HepG2 (cell line): ENCODE results near the gene ZNF554. TPM values are rescaled to one million over a fixed set of nuclear protein-coding genes. Genes with fewer than 3 reads are reported as not detected.

Source experiments
- BATF2 ChIP-seq: sonication (generic); formaldehyde crosslinking; IDR thresholded peaks from 2 replicates; pipeline ENCODE4 v1.8.0; 2022; ENCODE audit warnings: mild to moderate bottlenecking, missing genetic modification reagents, moderate library complexity
- DPF2 ChIP-seq: sonication (generic); formaldehyde crosslinking; IDR thresholded peaks from 2 replicates; pipeline ENCODE4 v1.4.0; 2020; ENCODE audit warnings: mild to moderate bottlenecking, low read depth, missing genetic modification reagents, borderline replicate concordance
- EP300 ChIP-seq, 3 experiments: sonication (generic) in 1 of 3; formaldehyde crosslinking in 1 of 3; IDR thresholded peaks; 2 replicates each; pipeline versions ENCODE4 v1.5.1 to v1.6.1; 2011 to 2020; ENCODE audit warnings: low read depth in 2 of 3, low read length in 2 of 3, borderline replicate concordance in 1 of 3, improper control_type of control experiment in 1 of 3, mild to moderate bottlenecking in 1 of 3, missing genetic modification reagents in 1 of 3, moderate library complexity in 1 of 3
- EZH2 ChIP-seq: conservative IDR thresholded peaks from 2 replicates; pipeline ENCODE4 v1.6.1; 2012; ENCODE audit warnings: mild to moderate bottlenecking, low read depth, low read length, moderate library complexity
- GABPB1 ChIP-seq: IDR thresholded peaks from 2 replicates; pipeline ENCODE4 v1.6.1; 2016; ENCODE audit warnings: mild to moderate bottlenecking, missing genetic modification reagents, moderate library complexity, missing compliant biosample characterization
- NAIF1 ChIP-seq: sonication (generic); formaldehyde crosslinking; IDR thresholded peaks from 2 replicates; pipeline ENCODE4 v1.5.0; 2020; ENCODE audit warnings: mild to moderate bottlenecking, missing genetic modification reagents, borderline replicate concordance
- NBN ChIP-seq: fragments of 450-650 bp; conservative IDR thresholded peaks from 2 replicates; pipeline ENCODE4 v1.6.1; 2017
- PHF21A ChIP-seq: sonication (generic); formaldehyde crosslinking; IDR thresholded peaks from 2 replicates; pipeline ENCODE4 v1.5.0; 2020; ENCODE audit warnings: mild to moderate bottlenecking, missing genetic modification reagents
- PPARG ChIP-seq: conservative IDR thresholded peaks from 2 replicates; pipeline ENCODE4 v1.6.1; 2016; ENCODE audit warnings: missing biosample characterization, missing genetic modification reagents
- TRIM22 ChIP-seq: fragments of 450-650 bp; IDR thresholded peaks from 2 replicates; pipeline ENCODE4 v1.6.1; 2017
- ZFP1 ChIP-seq: IDR thresholded peaks from 2 replicates; pipeline ENCODE4 v1.6.1; 2016
- ZNF234 ChIP-seq: sonication (generic); formaldehyde crosslinking; conservative IDR thresholded peaks from 2 replicates; pipeline ENCODE4 v1.5.1; 2020; ENCODE audit warnings: mild to moderate bottlenecking, missing genetic modification reagents
- ZNF256 ChIP-seq: sonication (generic); formaldehyde crosslinking; conservative IDR thresholded peaks from 2 replicates; pipeline ENCODE4 v1.4.0; 2020; ENCODE audit warnings: missing genetic modification reagents
- ZNF362 ChIP-seq: sonication (generic); formaldehyde crosslinking; IDR thresholded peaks from 2 replicates; pipeline ENCODE4 v1.4.0; 2020; ENCODE audit warnings: missing genetic modification reagents, mild to moderate bottlenecking, borderline replicate concordance
- polyA plus RNA-seq, 8 experiments: library from polyadenylated mRNA; depleted of rRNA in 3 of 8; stranded (reverse) in 7 of 8; unstranded in 1 of 8; fragments of >200 nt; fragmentation: Illumina TruSeq in 4 of 8; extraction: Trizol in 4 of 8; gene quantifications; 2 replicates each; pipeline versions ENCODE4 v1.2.1 to v1.2.3, GENCODE V29; 2011 to 2016; ENCODE audit warnings: low read depth in 4 of 8, missing spikeins in 1 of 8, mixed read lengths in 1 of 8; ENCODE audit not compliant: insufficient read depth in 1 of 8
- total RNA-seq, 5 experiments: library from RNA; depleted of rRNA; stranded (reverse); fragments of >200 nt; fragmentation: Illumina TruSeq; extraction: Trizol; gene quantifications; 2 replicates each; pipeline ENCODE4 v1.2.3, GENCODE V29; 2016; ENCODE audit warnings: low read depth in 1 of 5
- TF ChIP-seq, protein P1 (sequence below): sonication (generic); formaldehyde crosslinking; IDR thresholded peaks from 2 replicates; pipeline ENCODE4 v1.5.0; 2020; ENCODE audit warnings: missing genetic modification reagents
- TF ChIP-seq, protein P2 (sequence below): sonication (generic); formaldehyde crosslinking; IDR thresholded peaks from 2 replicates; pipeline ENCODE4 v1.5.0; 2020; ENCODE audit warnings: mild to moderate bottlenecking, missing genetic modification reagents, borderline replicate concordance

ZNF554 gene
- total and polyA plus RNA-seq, 2 of the 13 experiments (the other 11 are each of a cell fraction or from before 2014, with no cell fraction given) = 2.2 to 2.7 TPM

- TF ChIP-seq ZNF256 (CRISPR knock-in tag) = no peak
- TF ChIP-seq GABPB1 (CRISPR knock-in tag) = peak; percentile 46
- TF ChIP-seq ZNF234 = no peak
- peak; percentile 74; the same call in 1 of the 2 replicates for TF ChIP-seq DPF2 (CRISPR knock-in tag)
- no peak for TF ChIP-seq TRIM22
- TF ChIP-seq, protein P1, sequence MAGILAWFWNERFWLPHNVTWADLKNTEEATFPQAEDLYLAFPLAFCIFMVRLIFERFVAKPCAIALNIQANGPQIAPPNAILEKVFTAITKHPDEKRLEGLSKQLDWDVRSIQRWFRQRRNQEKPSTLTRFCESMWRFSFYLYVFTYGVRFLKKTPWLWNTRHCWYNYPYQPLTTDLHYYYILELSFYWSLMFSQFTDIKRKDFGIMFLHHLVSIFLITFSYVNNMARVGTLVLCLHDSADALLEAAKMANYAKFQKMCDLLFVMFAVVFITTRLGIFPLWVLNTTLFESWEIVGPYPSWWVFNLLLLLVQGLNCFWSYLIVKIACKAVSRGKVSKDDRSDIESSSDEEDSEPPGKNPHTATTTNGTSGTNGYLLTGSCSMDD (CRISPR knock-in tag) = no peak
- TF ChIP-seq PPARG (CRISPR knock-in tag) = peak; percentile 82
- no peak for TF ChIP-seq EZH2
- TF ChIP-seq NBN = no peak
- no peak for TF ChIP-seq NAIF1 (CRISPR knock-in tag)
- 0 out of 4 replicates have a peak, but pooled peaks of 1 of the 2 experiments have one; percentile 46 for TF ChIP-seq EP300 (IDR thresholded peaks at IDR 0.05; ENCODE audit: low read depth in 2 of 2, low read length in 2 of 2)
- no peak for TF ChIP-seq EP300 (CRISPR knock-in tag; IDR thresholded peaks at IDR 0.05; ENCODE audit: borderline replicate concordance)
- no peak for TF ChIP-seq BATF2
- TF ChIP-seq PHF21A (CRISPR knock-in tag) = peak; percentile 78; the same call in 1 of the 2 replicates
- TF ChIP-seq ZFP1 (CRISPR knock-in tag) = no peak
- TF ChIP-seq, protein P2, sequence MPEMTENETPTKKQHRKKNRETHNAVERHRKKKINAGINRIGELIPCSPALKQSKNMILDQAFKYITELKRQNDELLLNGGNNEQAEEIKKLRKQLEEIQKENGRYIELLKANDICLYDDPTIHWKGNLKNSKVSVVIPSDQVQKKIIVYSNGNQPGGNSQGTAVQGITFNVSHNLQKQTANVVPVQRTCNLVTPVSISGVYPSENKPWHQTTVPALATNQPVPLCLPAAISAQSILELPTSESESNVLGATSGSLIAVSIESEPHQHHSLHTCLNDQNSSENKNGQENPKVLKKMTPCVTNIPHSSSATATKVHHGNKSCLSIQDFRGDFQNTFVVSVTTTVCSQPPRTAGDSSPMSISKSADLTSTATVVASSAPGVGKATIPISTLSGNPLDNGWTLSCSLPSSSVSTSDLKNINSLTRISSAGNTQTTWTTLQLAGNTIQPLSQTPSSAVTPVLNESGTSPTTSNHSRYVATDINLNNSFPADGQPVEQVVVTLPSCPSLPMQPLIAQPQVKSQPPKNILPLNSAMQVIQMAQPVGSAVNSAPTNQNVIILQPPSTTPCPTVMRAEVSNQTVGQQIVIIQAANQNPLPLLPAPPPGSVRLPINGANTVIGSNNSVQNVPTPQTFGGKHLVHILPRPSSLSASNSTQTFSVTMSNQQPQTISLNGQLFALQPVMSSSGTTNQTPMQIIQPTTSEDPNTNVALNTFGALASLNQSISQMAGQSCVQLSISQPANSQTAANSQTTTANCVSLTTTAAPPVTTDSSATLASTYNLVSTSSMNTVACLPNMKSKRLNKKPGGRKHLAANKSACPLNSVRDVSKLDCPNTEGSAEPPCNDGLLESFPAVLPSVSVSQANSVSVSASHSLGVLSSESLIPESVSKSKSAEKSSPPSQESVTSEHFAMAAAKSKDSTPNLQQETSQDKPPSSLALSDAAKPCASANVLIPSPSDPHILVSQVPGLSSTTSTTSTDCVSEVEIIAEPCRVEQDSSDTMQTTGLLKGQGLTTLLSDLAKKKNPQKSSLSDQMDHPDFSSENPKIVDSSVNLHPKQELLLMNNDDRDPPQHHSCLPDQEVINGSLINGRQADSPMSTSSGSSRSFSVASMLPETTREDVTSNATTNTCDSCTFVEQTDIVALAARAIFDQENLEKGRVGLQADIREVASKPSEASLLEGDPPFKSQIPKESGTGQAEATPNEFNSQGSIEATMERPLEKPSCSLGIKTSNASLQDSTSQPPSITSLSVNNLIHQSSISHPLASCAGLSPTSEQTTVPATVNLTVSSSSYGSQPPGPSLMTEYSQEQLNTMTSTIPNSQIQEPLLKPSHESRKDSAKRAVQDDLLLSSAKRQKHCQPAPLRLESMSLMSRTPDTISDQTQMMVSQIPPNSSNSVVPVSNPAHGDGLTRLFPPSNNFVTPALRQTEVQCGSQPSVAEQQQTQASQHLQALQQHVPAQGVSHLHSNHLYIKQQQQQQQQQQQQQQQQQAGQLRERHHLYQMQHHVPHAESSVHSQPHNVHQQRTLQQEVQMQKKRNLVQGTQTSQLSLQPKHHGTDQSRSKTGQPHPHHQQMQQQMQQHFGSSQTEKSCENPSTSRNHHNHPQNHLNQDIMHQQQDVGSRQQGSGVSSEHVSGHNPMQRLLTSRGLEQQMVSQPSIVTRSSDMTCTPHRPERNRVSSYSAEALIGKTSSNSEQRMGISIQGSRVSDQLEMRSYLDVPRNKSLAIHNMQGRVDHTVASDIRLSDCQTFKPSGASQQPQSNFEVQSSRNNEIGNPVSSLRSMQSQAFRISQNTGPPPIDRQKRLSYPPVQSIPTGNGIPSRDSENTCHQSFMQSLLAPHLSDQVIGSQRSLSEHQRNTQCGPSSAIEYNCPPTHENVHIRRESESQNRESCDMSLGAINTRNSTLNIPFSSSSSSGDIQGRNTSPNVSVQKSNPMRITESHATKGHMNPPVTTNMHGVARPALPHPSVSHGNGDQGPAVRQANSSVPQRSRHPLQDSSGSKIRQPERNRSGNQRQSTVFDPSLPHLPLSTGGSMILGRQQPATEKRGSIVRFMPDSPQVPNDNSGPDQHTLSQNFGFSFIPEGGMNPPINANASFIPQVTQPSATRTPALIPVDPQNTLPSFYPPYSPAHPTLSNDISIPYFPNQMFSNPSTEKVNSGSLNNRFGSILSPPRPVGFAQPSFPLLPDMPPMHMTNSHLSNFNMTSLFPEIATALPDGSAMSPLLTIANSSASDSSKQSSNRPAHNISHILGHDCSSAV (CRISPR knock-in tag) = no peak
- peak; percentile 32; the same call in 1 of the 2 replicates for TF ChIP-seq ZNF362 (CRISPR knock-in tag)
Measured at GRCh38 chr19:2790557-2791271, 29.0 kb upstream of the ZNF554 start (continued).
